Left ventricle myocardium inferior (tissue), 1 donor: Measurements from ENCODE around the gene KPNA6. TPM values are rescaled to one million over a fixed set of nuclear protein-coding genes. Genes with fewer than 3 reads are reported as not detected.
"Not testable (repeated sequence)": the region's sequence is repeated elsewhere in the genome, so short reads cannot be mapped to it uniquely, and the experiment has no call there.

Source experiments
- DNase-seq: peaks from one replicate; pipeline ENCODE4 v3.0.0-alpha.2; 2020
- H3K27ac ChIP-seq: fragments of 200-600 bp; replicated peaks from 2 replicates; pipeline ENCODE4 v1.8.0; 2021
- H3K27me3 ChIP-seq: fragments of 200-600 bp; 2 replicates; pipeline ENCODE4 v1.8.0; 2021; ENCODE audit warnings: low read depth
- H3K36me3 ChIP-seq: fragments of 200-600 bp; 2 replicates; pipeline ENCODE4 v1.8.0; 2021
- H3K4me1 ChIP-seq: fragments of 200-600 bp; 2 replicates; pipeline ENCODE4 v1.8.0; 2021
- H3K4me3 ChIP-seq: fragments of 200-600 bp; 2 replicates; pipeline ENCODE4 v1.8.0; 2021; ENCODE audit warnings: mild to moderate bottlenecking, moderate library complexity
- H3K9me3 ChIP-seq: fragments of 200-600 bp; replicated peaks from 2 replicates; pipeline ENCODE4 v1.8.0; 2021
- CTCF ChIP-seq: fragments of 200-600 bp; IDR thresholded peaks from 2 replicates; pipeline ENCODE4 v1.8.0; 2021; ENCODE audit warnings: antibody characterized with exemption, mild to moderate bottlenecking, borderline replicate concordance
- intact Hi-C: fragments of 100-400 bp; cut with micrococcal nuclease; formaldehyde crosslinking; loops from one replicate; pipeline ENCODE4 v1.11.0; 2022
- total RNA-seq: library from RNA; stranded (reverse); fragmentation: NEBNext Ultra II Directional; extraction: Animal tissue kit (Norgen Biotek cat#: 25700); gene quantifications from one replicate; pipeline ENCODE4 v1.2.1, GENCODE V29; 2021
- donor health status: DM: no; HTN: yes; CAD: no; lungs with severe emphysema.

The KPNA6 gene
- total RNA-seq, 1 donor from 2014 or later, result 75.9 TPM

- intact Hi-C loops, result no loop called here
- Histone ChIP-seq H3K4me1 (peaks cover 32% of the 10 kb centered on the region), H3K27ac (no peak overlapping the region), H3K9me3 (no peaks in the 10 kb centered on the region), H3K27me3 (no peaks in the 10 kb centered on the region), H3K4me3 (no peak overlapping the region), H3K36me3 (peaks cover 9% of the 10 kb centered on the region)
- no peak for TF ChIP-seq CTCF
- no peak for DNase-seq
Measured at GRCh38 chr1:32105338-32105737, 2.5 kb upstream of the KPNA6 start.

- H3K36me3 ChIP-seq, result no peaks in the 10 kb centered on the region
- no peaks in the 10 kb centered on the region for H3K27me3 ChIP-seq
- H3K4me1 ChIP-seq, result peaks cover 39% of the 10 kb centered on the region
- H3K9me3 ChIP-seq, result no peaks in the 10 kb centered on the region
- no peak for TF ChIP-seq CTCF
- no peak for DNase-seq
- intact Hi-C loops, result no loop called here
- H3K27ac ChIP-seq, result no peak overlapping the region
- H3K4me3 ChIP-seq, result peak overlapping the region; percentile 92
Measured at GRCh38 chr1:32106663-32107275, 1.1 kb upstream of the KPNA6 start.

- peaks cover 77% of the 10 kb centered on the region for H3K4me1 ChIP-seq
- no peaks in the 10 kb centered on the region for H3K9me3 ChIP-seq
- intact Hi-C loops, result no loop called here
- DNase-seq, result no peak
- no peaks in the 10 kb centered on the region for H3K36me3 ChIP-seq
- peak overlapping the region; percentile 12 for H3K27ac ChIP-seq
- H3K27me3 ChIP-seq, result no peaks in the 10 kb centered on the region
- H3K4me3 ChIP-seq, result no peak overlapping the region
- TF ChIP-seq CTCF, result no peak
Measured at GRCh38 chr1:32111040-32111623, 3.3 kb downstream of the KPNA6 start.

- no peak overlapping the region for H3K4me3 ChIP-seq
- no peak for DNase-seq
- peaks cover 83% of the 10 kb centered on the region for H3K4me1 ChIP-seq
- intact Hi-C loops, result no loop called here
- peak overlapping the region; percentile 12 for H3K27ac ChIP-seq
- no peaks in the 10 kb centered on the region for H3K36me3 ChIP-seq
- TF ChIP-seq CTCF, result peak; percentile 21
- H3K9me3 ChIP-seq, result no peaks in the 10 kb centered on the region
- H3K27me3 ChIP-seq, result no peaks in the 10 kb centered on the region
Measured at GRCh38 chr1:32111789-32112188, 3.9 kb downstream of the KPNA6 start.

- intact Hi-C loops, result no loop called here
Measured at GRCh38 chr1:32112806-32113375, 5.0 kb downstream of the KPNA6 start.

GRCh38 chr1:32113436-32113835 lies 5.6 kb downstream of the KPNA6 start:
- Histone ChIP-seq H3K4me1 (peaks cover 77% of the 10 kb centered on the region), H3K27ac (peak overlapping the region; percentile 16)
- DNase-seq, H3K36me3 ChIP-seq, H3K27me3 ChIP-seq, H3K9me3 ChIP-seq, intact Hi-C loops, H3K4me3 ChIP-seq: not testable (repeated sequence)

More at GRCh38 chr1:32112806-32113375, 5.0 kb downstream of the KPNA6 start:
- peaks cover 83% of the 10 kb centered on the region for H3K4me1 ChIP-seq
- H3K36me3 ChIP-seq, result no peaks in the 10 kb centered on the region
- peak overlapping the region; percentile 16 for H3K27ac ChIP-seq
- H3K4me3 ChIP-seq, result no peak overlapping the region
- TF ChIP-seq CTCF, result no peak
- DNase-seq, result no peak
- no peaks in the 10 kb centered on the region for H3K27me3 ChIP-seq
- H3K9me3 ChIP-seq, result no peaks in the 10 kb centered on the region
